Endodermal cell (in vitro differentiated cells): ENCODE measurements around the gene DYNC1H1. TPM values are rescaled to one million over a fixed set of nuclear protein-coding genes. Genes with fewer than 3 reads are reported as not detected.

Experiments
- DNase-seq: peaks from one replicate; pipeline ENCODE4 v3.0.0-alpha.2; 2017
- H3K27ac ChIP-seq: 2 replicates; pipeline ENCODE4 v1.5.1; 2013; ENCODE audit warnings: mild to moderate bottlenecking, low read depth, low read length, moderate library complexity
- H3K27me3 ChIP-seq: 2 replicates; pipeline ENCODE4 v1.6.1; 2013; ENCODE audit warnings: mild to moderate bottlenecking, low read length, moderate library complexity; ENCODE audit not compliant: insufficient read depth, control insufficient read depth, poor library complexity, severe bottlenecking
- H3K36me3 ChIP-seq: 2 replicates; pipeline ENCODE4 v1.7.0; 2013; ENCODE audit warnings: mild to moderate bottlenecking, low read length, moderate library complexity; ENCODE audit not compliant: control insufficient read depth, insufficient read depth
- H3K4me1 ChIP-seq: one replicate; pipeline ENCODE4 v1.7.0; 2013; ENCODE audit warnings: low read length; ENCODE audit not compliant: control insufficient read depth, insufficient read depth
- H3K4me3 ChIP-seq: 2 replicates; pipeline ENCODE4 v1.5.1; 2013; ENCODE audit warnings: mild to moderate bottlenecking, low read length, moderate library complexity
- H3K9ac ChIP-seq: 2 replicates; pipeline ENCODE4 v1.6.1; 2013; ENCODE audit warnings: mild to moderate bottlenecking, low read length, moderate library complexity; ENCODE audit not compliant: poor library complexity, severe bottlenecking; ENCODE audit errors: extremely low read depth
- H3K9me3 ChIP-seq: 2 replicates; pipeline ENCODE4 v1.6.1; 2013; ENCODE audit warnings: mild to moderate bottlenecking, low read length, moderate library complexity; ENCODE audit not compliant: control insufficient read depth
- H3K27ac Mint-ChIP-seq: 2 replicates; pipeline ENCODE4 v1.8.0; 2020; ENCODE audit warnings: mixed read lengths
- H3K27me3 Mint-ChIP-seq: 2 replicates; pipeline ENCODE4 v1.8.0; 2021; ENCODE audit warnings: mild to moderate bottlenecking, mixed read lengths; ENCODE audit not compliant: insufficient read depth
- H3K36me3 Mint-ChIP-seq: 2 replicates; pipeline ENCODE4 v1.8.0; 2020; ENCODE audit warnings: low read depth, mixed read lengths
- H3K4me1 Mint-ChIP-seq: 2 replicates; pipeline ENCODE4 v1.8.0; 2020; ENCODE audit warnings: mixed read lengths
- H3K4me3 Mint-ChIP-seq: 2 replicates; pipeline ENCODE4 v1.8.0; 2020; ENCODE audit warnings: mild to moderate bottlenecking, moderate library complexity, mixed read lengths
- H3K9me3 Mint-ChIP-seq: 2 replicates; pipeline ENCODE4 v1.8.0; 2020; ENCODE audit warnings: mild to moderate bottlenecking, mixed read lengths
- WGBS, 2 experiments: methylation state at CpG; one replicate each; pipeline versions ENCODE4 v1.1.5 to v1.1.7; 2013; ENCODE audit warnings: missing lambda C conversion rate in 2 of 2, mixed read lengths in 1 of 2; ENCODE audit not compliant: insufficient coverage in 1 of 2, insufficient read length in 1 of 2; 5-methylcytosine and 5-hydroxymethylcytosine counted together
- total RNA-seq, 2 donors: library from RNA; stranded (reverse); fragmentation: NEBNext Ultra II Directional in 1 of 2; extraction: Animal tissue kit (Norgen Biotek cat#: 25700) in 1 of 2; gene quantifications; 2 replicates in 1 of 2; 3 replicates in 1 of 2; pipeline ENCODE4 v1.2.1, GENCODE V29; 2021
- TF ChIP-seq, protein P1 (sequence below): fragments of 200-600 bp; sonication (generic); conservative IDR thresholded peaks from 2 replicates; pipeline ENCODE4 v1.5.0; 2021; ENCODE audit warnings: antibody characterized with exemption, mild to moderate bottlenecking

The DYNC1H1 gene
- total RNA-seq, 2 donors from 2014 or later = 438 to 443 TPM

DNA sequence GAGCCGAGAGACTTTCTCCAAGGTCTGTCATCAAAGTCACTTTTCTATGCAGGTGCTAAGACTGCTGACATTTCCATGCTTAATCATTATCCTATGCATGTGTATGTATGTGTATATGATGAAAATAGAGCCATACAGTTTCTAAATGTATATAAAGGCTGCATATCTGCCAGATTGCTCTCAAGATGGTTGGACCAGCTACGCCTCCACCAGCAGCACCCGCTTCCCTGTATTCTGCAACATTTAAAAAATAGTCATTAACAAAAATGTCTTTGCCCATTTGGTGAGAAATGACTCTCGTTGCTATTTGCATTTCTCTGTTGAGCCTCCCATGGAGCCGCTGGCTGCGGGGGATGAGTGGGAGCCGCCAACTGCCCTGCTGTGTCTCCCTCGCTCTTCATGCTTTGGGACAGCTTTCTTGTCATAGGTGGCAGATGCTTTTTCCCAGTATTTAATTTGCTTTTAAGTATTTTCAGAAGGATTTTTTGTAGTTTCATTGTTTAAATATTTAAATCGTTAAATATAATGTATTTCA, 54.7 kb downstream of the DYNC1H1 start:
- 96% methylated on average over 8 to 9 of the region's 9 CpGs for WGBS, 2 experiments
- TF ChIP-seq, protein P1, sequence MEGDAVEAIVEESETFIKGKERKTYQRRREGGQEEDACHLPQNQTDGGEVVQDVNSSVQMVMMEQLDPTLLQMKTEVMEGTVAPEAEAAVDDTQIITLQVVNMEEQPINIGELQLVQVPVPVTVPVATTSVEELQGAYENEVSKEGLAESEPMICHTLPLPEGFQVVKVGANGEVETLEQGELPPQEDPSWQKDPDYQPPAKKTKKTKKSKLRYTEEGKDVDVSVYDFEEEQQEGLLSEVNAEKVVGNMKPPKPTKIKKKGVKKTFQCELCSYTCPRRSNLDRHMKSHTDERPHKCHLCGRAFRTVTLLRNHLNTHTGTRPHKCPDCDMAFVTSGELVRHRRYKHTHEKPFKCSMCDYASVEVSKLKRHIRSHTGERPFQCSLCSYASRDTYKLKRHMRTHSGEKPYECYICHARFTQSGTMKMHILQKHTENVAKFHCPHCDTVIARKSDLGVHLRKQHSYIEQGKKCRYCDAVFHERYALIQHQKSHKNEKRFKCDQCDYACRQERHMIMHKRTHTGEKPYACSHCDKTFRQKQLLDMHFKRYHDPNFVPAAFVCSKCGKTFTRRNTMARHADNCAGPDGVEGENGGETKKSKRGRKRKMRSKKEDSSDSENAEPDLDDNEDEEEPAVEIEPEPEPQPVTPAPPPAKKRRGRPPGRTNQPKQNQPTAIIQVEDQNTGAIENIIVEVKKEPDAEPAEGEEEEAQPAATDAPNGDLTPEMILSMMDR = no peak
- H3K4me3 Mint-ChIP-seq = no peak overlapping the region

DNA sequence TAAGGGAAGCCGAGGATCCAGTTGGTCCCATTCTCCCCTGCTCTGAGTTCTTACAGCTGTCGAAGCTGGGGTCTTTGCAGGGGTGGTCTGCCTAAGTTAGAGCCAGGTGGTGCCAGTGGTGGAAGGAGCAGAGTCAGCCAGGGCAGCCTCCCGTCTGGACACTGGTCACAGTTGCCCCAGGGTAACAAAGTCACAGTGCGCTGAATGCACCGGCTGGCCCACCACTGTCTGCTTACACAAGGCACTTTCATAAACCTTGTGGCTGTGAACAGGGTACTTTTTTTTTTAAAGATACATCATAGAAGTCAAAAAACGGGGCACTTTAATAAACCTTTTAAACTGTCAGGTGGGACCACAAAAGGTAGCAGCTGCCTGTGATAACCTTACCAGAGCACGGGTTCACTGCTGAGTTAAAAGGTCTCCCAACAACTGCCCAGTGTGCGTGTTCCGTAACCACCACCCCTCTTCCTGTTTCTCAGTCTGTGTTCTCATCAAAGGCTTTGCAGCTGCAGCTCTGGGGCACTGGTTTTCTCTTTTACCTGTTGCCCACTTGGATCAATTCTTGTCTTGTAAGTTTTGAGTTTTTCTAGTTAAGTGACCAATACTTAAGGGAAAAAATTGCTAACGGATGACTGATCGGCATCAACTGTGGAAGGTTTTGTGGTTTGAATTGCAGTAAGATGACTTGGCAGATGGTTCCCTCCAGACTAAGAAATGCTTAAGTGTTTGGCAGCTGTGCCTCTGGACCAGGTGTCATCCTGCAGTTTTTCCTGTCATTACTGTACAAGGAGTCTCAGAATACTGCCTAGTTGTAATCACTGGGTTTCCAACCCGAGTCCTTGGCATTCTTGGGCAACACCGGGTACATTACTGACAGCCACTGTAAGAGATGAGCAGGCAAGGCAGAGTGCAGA, 55.9 kb downstream of the DYNC1H1 start:
- Histone ChIP-seq H3K4me1 (no peaks in the 10 kb centered on the region), H3K9me3 (no peaks in the 10 kb centered on the region), H3K4me3 (no peak overlapping the region), H3K27ac (no peak overlapping the region), H3K27me3 (no peaks in the 10 kb centered on the region), H3K36me3 (peaks cover 88% of the 10 kb centered on the region), H3K9ac (no peak overlapping the region)
- TF ChIP-seq, protein P1 = no peak
- 96 to 97% methylated on average over 13 of the region's 13 CpGs for WGBS, 2 experiments
- Mint-ChIP-seq H3K27ac (no peak overlapping the region), H3K4me3 (no peak overlapping the region), H3K4me1 (no peaks in the 10 kb centered on the region), H3K36me3 (peaks cover 84% of the 10 kb centered on the region), H3K9me3 (no peaks in the 10 kb centered on the region), H3K27me3 (no peaks in the 10 kb centered on the region)
- DNase-seq = no peak

More for the DNA sequence above, 54.7 kb downstream of the DYNC1H1 start:
- H3K36me3 Mint-ChIP-seq = peaks cover 92% of the 10 kb centered on the region
- no peaks in the 10 kb centered on the region for H3K9me3 Mint-ChIP-seq
- no peak for DNase-seq
- no peaks in the 10 kb centered on the region for H3K9me3 ChIP-seq
- no peak overlapping the region for H3K4me3 ChIP-seq
- H3K4me1 Mint-ChIP-seq = no peaks in the 10 kb centered on the region
- no peak overlapping the region for H3K27ac Mint-ChIP-seq
- no peak overlapping the region for H3K9ac ChIP-seq
- H3K4me1 ChIP-seq = no peaks in the 10 kb centered on the region
- H3K27ac ChIP-seq = no peak overlapping the region
- H3K36me3 ChIP-seq = peaks cover 88% of the 10 kb centered on the region
- H3K27me3 Mint-ChIP-seq = no peaks in the 10 kb centered on the region
- H3K27me3 ChIP-seq = no peaks in the 10 kb centered on the region

DNA sequence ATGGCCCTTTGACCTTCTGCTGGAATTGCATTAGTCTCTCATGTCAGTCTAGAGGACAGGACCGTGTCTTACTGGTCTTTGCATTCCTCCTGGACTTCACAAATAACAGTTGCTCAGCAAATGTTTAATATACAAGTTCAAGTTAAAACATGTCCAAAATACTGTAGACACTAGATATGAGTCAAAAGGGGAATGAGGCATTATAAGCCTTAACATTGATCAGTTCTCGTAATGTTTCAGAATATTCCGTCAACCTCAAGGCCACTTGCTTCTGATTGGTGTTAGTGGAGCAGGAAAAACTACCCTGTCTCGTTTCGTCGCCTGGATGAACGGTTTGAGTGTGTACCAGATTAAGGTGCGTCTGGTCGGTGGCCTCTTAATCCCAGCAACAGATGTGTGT, 62.6 kb downstream of the DYNC1H1 start:
- H3K4me3 Mint-ChIP-seq = no peak overlapping the region
- H3K27ac Mint-ChIP-seq = no peak overlapping the region

More for the DNA sequence above, 62.6 kb downstream of the DYNC1H1 start:
- H3K4me3 ChIP-seq = no peak overlapping the region
- 94 to 98% methylated on average over 9 of the region's 9 CpGs for WGBS, 2 experiments
- no peak overlapping the region for H3K27ac ChIP-seq
- TF ChIP-seq, protein P1 = no peak
- no peaks in the 10 kb centered on the region for H3K9me3 Mint-ChIP-seq
- no peaks in the 10 kb centered on the region for H3K27me3 Mint-ChIP-seq
- H3K9me3 ChIP-seq = no peaks in the 10 kb centered on the region
- no peak for DNase-seq
- no peaks in the 10 kb centered on the region for H3K27me3 ChIP-seq
- H3K9ac ChIP-seq = no peak overlapping the region
- H3K4me1 Mint-ChIP-seq = peaks cover 17% of the 10 kb centered on the region
- peaks cover 95% of the 10 kb centered on the region for H3K36me3 ChIP-seq
- H3K36me3 Mint-ChIP-seq = peaks cover 79% of the 10 kb centered on the region
- peaks cover 6% of the 10 kb centered on the region for H3K4me1 ChIP-seq
